ENCODE measurements around the gene ZBTB44. TPM values are rescaled to one million over a fixed set of nuclear protein-coding genes. Genes with fewer than 3 reads are reported as not detected.

Gene ZBTB44
- total RNA-seq, 1 experiment from 2014 or later: 32.5 TPM

DNA sequence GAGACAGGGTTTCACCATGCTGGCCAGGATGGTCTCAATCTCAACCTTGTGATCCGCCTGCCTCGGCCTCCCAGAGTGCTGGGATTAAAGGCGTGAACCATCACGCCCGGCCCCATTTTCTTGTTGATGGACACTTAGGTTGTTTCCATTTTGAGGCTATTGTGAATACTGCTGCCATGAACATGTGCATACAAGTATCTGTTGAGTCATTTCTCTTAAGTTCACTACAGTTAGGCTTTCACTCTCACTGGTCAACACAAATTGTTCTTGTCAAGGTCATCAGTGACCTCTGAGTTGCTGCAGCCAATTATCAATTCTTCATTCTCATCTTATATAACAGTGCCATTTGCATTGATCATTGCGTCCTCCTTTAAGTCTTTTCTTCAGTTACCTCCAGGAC lies 13.0 kb upstream of the ZBTB44 start:
- Histone ChIP-seq H3K4me2 (ENCODE audit: low read length) (no peak overlapping the region), H2AFZ (ENCODE audit: low read depth, low read length, poor library complexity, severe bottlenecking) (no peak overlapping the region), H3K27me3 (ENCODE audit: insufficient read depth, low read length) (no peaks in the 10 kb centered on the region), H3K9me2 (ENCODE audit: insufficient read depth) (no peaks in the 10 kb centered on the region), H3K9me3 (ENCODE audit: control insufficient read depth in 1 of 2, insufficient read depth in 1 of 2, low read depth in 1 of 2, low read length in 2 of 2) (no peaks in the 10 kb centered on the region), H3K79me2 (ENCODE audit: insufficient read depth, low read length) (no peaks in the 10 kb centered on the region), H3K9ac (ENCODE audit: low read length) (no peak overlapping the region), H4K20me1 (ENCODE audit: insufficient read depth) (no peaks in the 10 kb centered on the region), H3K27ac (ENCODE audit: low read depth, low read length) (no peak overlapping the region), H3K4me3 (replicated peaks in 1 of 2; ENCODE audit: low read depth in 1 of 2, low read length in 2 of 2) (no peak overlapping the region), H3K36me3 (ENCODE audit: control insufficient read depth in 1 of 2, insufficient read depth in 2 of 2, low read length in 2 of 2) (no peaks in the 10 kb centered on the region), H3K4me1 (ENCODE audit: control insufficient read depth in 1 of 2, insufficient read depth in 2 of 2, low read length in 2 of 2) (no peaks in the 10 kb centered on the region)
- RAD21 ChIA-PET (ENCODE audit: low non-redundant PET in 1 of 2, low total read pairs in 2 of 2, uncharacterized antibody in 2 of 2, unreplicated experiment in 2 of 2): no interaction called here
- DNase-seq (ENCODE audit: low read depth, low spot score) (no peak), ATAC-seq (no peak)
- CTCF ChIA-PET: no interaction called here
- TF ChIP-seq CBX3 (IDR thresholded peaks at IDR 0.05; ENCODE audit: low read depth) (no peak), CEBPB (IDR thresholded peaks at IDR 0.05; ENCODE audit: low read depth) (no peak), ZNF274 (IDR thresholded peaks at IDR 0.05; ENCODE audit: low read depth, low read length) (no peak), EZH2 (IDR thresholded peaks at IDR 0.05) (no peak), RAD21 (IDR thresholded peaks at IDR 0.05; ENCODE audit: low read depth) (no peak), EZH2phosphoT487 (IDR thresholded peaks at IDR 0.05; ENCODE audit: borderline replicate concordance) (no peak), ELF1 (IDR thresholded peaks at IDR 0.05; ENCODE audit: borderline replicate concordance, low read depth) (no peak), TCF7L2 (IDR thresholded peaks at IDR 0.05; ENCODE audit: borderline replicate concordance, extremely low read depth, insufficient read depth, insufficient read length) (no peak), SRF (IDR thresholded peaks at IDR 0.05; ENCODE audit: low read depth) (no peak), YY1 (IDR thresholded peaks at IDR 0.05; ENCODE audit: extremely low read depth, insufficient replicate concordance, low read depth, low read length) (no peak), SIN3A (IDR thresholded peaks at IDR 0.05; ENCODE audit: low read depth) (no peak), POLR2AphosphoS5 (IDR thresholded peaks at IDR 0.05; ENCODE audit: low read depth, low read length) (no peak)
- TF ChIP-seq, protein P1, sequence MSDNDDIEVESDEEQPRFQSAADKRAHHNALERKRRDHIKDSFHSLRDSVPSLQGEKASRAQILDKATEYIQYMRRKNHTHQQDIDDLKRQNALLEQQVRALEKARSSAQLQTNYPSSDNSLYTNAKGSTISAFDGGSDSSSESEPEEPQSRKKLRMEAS (IDR thresholded peaks at IDR 0.05): no peak
- TF ChIP-seq, protein P2, sequence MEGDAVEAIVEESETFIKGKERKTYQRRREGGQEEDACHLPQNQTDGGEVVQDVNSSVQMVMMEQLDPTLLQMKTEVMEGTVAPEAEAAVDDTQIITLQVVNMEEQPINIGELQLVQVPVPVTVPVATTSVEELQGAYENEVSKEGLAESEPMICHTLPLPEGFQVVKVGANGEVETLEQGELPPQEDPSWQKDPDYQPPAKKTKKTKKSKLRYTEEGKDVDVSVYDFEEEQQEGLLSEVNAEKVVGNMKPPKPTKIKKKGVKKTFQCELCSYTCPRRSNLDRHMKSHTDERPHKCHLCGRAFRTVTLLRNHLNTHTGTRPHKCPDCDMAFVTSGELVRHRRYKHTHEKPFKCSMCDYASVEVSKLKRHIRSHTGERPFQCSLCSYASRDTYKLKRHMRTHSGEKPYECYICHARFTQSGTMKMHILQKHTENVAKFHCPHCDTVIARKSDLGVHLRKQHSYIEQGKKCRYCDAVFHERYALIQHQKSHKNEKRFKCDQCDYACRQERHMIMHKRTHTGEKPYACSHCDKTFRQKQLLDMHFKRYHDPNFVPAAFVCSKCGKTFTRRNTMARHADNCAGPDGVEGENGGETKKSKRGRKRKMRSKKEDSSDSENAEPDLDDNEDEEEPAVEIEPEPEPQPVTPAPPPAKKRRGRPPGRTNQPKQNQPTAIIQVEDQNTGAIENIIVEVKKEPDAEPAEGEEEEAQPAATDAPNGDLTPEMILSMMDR (IDR thresholded peaks at IDR 0.05 in 2 of 3, conservative IDR thresholded peaks at IDR 0.05 in 1 of 3; ENCODE audit: borderline replicate concordance in 1 of 3, insufficient read depth in 1 of 3, low read depth in 2 of 3, low read length in 2 of 3): no peak
- TF ChIP-seq, protein P3, sequence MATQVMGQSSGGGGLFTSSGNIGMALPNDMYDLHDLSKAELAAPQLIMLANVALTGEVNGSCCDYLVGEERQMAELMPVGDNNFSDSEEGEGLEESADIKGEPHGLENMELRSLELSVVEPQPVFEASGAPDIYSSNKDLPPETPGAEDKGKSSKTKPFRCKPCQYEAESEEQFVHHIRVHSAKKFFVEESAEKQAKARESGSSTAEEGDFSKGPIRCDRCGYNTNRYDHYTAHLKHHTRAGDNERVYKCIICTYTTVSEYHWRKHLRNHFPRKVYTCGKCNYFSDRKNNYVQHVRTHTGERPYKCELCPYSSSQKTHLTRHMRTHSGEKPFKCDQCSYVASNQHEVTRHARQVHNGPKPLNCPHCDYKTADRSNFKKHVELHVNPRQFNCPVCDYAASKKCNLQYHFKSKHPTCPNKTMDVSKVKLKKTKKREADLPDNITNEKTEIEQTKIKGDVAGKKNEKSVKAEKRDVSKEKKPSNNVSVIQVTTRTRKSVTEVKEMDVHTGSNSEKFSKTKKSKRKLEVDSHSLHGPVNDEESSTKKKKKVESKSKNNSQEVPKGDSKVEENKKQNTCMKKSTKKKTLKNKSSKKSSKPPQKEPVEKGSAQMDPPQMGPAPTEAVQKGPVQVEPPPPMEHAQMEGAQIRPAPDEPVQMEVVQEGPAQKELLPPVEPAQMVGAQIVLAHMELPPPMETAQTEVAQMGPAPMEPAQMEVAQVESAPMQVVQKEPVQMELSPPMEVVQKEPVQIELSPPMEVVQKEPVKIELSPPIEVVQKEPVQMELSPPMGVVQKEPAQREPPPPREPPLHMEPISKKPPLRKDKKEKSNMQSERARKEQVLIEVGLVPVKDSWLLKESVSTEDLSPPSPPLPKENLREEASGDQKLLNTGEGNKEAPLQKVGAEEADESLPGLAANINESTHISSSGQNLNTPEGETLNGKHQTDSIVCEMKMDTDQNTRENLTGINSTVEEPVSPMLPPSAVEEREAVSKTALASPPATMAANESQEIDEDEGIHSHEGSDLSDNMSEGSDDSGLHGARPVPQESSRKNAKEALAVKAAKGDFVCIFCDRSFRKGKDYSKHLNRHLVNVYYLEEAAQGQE (IDR thresholded peaks at IDR 0.05; ENCODE audit: low read depth): no peak
- TF ChIP-seq, protein P4, sequence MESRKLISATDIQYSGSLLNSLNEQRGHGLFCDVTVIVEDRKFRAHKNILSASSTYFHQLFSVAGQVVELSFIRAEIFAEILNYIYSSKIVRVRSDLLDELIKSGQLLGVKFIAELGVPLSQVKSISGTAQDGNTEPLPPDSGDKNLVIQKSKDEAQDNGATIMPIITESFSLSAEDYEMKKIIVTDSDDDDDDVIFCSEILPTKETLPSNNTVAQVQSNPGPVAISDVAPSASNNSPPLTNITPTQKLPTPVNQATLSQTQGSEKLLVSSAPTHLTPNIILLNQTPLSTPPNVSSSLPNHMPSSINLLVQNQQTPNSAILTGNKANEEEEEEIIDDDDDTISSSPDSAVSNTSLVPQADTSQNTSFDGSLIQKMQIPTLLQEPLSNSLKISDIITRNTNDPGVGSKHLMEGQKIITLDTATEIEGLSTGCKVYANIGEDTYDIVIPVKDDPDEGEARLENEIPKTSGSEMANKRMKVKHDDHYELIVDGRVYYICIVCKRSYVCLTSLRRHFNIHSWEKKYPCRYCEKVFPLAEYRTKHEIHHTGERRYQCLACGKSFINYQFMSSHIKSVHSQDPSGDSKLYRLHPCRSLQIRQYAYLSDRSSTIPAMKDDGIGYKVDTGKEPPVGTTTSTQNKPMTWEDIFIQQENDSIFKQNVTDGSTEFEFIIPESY (IDR thresholded peaks at IDR 0.05; ENCODE audit: extremely low read depth, insufficient replicate concordance, low read length): no peak
- POLR2A ChIA-PET: no interaction called here
- intact Hi-C loops (cut with micrococcal nuclease): no loop called here
- no TSS peak for BruUV-seq (replicated peaks)
